HFF-Myc (cell line): ENCODE data around the gene ADD2.
"Not testable (repeated sequence)": the region's sequence is repeated elsewhere in the genome, so short reads cannot be mapped to it uniquely, and the experiment has no call there.

ENCODE experiments used
- DNase-seq: peaks from one replicate; pipeline ENCODE4 v3.0.0-alpha.2; 2011; ENCODE audit warnings: low read depth; ENCODE audit errors: extremely low read depth
- H3K4me3 ChIP-seq: replicated peaks from 2 replicates; pipeline ENCODE4 v1.5.1; 2011; ENCODE audit warnings: low read depth, mild to moderate bottlenecking, control low read depth, low read length
- TF ChIP-seq, protein P1 (sequence below): IDR thresholded peaks from 2 replicates; pipeline ENCODE4 v1.5.1; 2012; ENCODE audit warnings: mild to moderate bottlenecking, low read depth, low read length, control low read depth; ENCODE audit errors: missing control alignments

The ADD2 gene

GRCh38 chr2:70626254-70626990, 141.6 kb downstream of the ADD2 start:
- TF ChIP-seq, protein P1, sequence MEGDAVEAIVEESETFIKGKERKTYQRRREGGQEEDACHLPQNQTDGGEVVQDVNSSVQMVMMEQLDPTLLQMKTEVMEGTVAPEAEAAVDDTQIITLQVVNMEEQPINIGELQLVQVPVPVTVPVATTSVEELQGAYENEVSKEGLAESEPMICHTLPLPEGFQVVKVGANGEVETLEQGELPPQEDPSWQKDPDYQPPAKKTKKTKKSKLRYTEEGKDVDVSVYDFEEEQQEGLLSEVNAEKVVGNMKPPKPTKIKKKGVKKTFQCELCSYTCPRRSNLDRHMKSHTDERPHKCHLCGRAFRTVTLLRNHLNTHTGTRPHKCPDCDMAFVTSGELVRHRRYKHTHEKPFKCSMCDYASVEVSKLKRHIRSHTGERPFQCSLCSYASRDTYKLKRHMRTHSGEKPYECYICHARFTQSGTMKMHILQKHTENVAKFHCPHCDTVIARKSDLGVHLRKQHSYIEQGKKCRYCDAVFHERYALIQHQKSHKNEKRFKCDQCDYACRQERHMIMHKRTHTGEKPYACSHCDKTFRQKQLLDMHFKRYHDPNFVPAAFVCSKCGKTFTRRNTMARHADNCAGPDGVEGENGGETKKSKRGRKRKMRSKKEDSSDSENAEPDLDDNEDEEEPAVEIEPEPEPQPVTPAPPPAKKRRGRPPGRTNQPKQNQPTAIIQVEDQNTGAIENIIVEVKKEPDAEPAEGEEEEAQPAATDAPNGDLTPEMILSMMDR, result no peak
- no peak overlapping the region for H3K4me3 ChIP-seq
- no peak for DNase-seq

DNA sequence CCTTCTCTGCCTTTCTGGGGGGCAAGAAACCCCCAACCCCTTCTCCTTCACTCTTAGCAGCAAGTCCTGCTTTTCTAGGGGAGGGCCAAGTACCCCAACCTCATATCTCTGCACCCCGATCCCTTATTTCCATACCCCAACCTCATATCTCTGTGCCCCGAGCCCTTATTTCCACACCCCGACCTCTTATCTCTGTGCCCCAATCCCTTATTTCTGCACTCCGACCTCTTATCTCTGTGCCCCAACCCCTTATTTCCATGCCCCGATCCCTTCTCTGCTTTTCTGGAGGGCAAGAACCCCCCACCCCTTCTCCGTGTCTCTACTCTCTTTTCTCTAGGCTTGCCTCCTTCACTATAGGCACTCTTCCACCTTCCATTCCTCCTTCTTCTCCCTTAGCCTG, 146.5 kb downstream of the ADD2 start:
- H3K4me3 ChIP-seq, DNase-seq: not testable (repeated sequence)

DNA sequence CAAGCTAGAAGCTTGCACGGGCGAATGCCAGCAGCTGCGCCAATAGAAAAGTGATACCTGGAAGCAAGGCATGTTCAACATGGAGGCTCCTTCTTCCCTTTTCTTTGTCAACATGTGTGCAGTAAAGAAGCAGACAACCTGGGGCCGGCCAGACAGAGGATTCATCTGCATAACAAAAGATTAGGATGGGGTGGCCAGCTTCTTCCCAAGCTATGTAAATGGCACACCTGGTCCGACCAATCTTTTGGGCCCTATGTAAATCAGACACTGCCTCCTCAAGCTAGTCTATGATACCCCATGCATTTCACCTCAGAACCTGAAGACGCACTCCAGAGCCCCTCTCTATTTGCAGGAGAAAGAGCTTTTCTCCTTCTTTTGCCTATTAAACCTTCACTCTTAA, 148.0 kb downstream of the ADD2 start:
- DNase-seq, result no peak
- TF ChIP-seq, protein P1, result no peak
- H3K4me3 ChIP-seq, result no peak overlapping the region

DNA sequence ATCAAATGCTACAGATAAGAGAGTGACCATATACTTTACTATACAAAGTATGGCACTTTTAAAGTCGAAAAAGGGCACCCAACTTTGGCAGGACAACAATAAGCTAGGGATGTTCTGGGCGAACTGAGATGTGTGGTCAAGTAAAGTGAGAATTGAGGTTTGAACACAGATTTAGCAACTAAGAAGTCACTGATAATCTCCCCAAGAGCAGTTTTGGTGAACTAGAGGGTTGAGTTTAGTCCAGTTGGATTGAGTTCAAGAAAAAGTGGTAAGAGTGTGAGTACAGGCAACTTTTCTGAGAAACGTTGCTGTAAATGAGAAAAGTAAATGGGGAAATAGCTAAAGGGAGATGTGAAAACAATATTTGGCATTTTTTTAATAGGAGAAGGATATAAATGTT, 148.8 kb downstream of the ADD2 start:
- H3K4me3 ChIP-seq, result no peak overlapping the region
- DNase-seq, result no peak
- TF ChIP-seq, protein P1, result no peak

- H3K4me3 ChIP-seq, result no peak overlapping the region
- DNase-seq, result no peak
- TF ChIP-seq, protein P1, result no peak
These were observed 151.8 kb downstream of the ADD2 start for GRCh38 chr2:70616168-70616694.

DNA sequence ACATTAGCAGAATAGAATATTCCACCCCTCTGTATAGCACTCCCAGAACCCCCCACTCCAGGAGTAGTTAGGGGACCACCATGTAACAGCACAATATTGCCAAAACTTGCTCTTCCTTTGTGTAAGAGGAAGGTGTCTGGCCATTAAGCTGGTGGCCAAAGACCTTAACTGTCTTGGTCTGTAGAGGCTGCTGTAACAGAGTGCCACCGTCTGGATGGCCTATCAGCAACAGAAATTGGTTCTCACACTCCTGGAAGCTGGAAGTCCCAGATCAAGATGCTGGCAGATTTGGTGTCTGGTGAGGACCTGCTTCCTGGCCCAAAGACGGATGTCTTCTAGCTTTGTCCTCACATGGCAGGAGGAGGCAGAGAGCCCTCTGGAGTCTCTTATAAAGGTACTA, 152.8 kb downstream of the ADD2 start:
- DNase-seq, result no peak
- TF ChIP-seq, protein P1, result no peak
- no peak overlapping the region for H3K4me3 ChIP-seq

GRCh38 chr2:70613521-70613920, 154.5 kb downstream of the ADD2 start:
- no peak overlapping the region for H3K4me3 ChIP-seq
- TF ChIP-seq, protein P1, result no peak
- no peak for DNase-seq
